ENCODE results near the gene APOL1.

DNA sequence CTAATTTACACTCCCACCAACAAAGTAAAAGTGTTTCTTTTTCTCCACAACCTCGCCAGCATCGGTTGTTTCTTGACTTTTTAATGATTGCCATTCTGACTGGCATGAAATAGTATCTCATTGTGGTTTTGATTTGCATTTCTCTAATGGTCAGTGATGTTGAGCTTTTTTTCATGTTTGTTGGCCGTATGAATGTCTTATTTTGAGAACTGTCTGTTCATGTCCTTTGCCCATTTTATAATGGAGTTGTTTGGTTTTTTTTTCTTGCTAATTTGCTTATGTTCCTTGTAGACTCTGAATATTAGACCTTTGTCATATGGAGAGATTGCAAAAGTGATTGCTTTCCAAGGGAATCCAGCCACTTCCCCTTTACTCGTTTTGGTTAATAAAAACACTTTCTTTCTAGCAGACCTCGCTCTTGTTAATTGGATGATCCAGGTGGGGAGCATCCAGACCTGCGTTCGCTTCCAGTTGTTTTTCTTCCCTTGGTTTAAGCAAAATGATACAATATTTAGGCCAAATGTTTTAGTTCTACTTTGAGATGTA lies 34.2 kb upstream of the APOL1 start:
- TF ChIP-seq PPARA (CRISPR knock-in tag; IDR thresholded peaks at IDR 0.05; ENCODE audit: borderline replicate concordance) (no peak), ZFP30 (CRISPR knock-in tag; IDR thresholded peaks at IDR 0.05) (no peak), ZNF8 (CRISPR knock-in tag; IDR thresholded peaks at IDR 0.05) (no peak), CSDC2 (CRISPR knock-in tag; IDR thresholded peaks at IDR 0.05) (no peak), TCF4 (CRISPR knock-in tag; IDR thresholded peaks at IDR 0.05; ENCODE audit: borderline replicate concordance) (no peak), CREB5 (CRISPR knock-in tag; IDR thresholded peaks at IDR 0.05; ENCODE audit: low read depth) (no peak), ESRRG (CRISPR knock-in tag; IDR thresholded peaks at IDR 0.05) (no peak), ZFP3 (CRISPR knock-in tag; IDR thresholded peaks at IDR 0.05) (no peak), PATZ1 (CRISPR knock-in tag; IDR thresholded peaks at IDR 0.05; ENCODE audit: borderline replicate concordance) (no peak)

Data from SK-N-SH treated with all-trans-retinoic acid at 6 μM for 48 hours (cell line).